Measurements from ENCODE around the gene GNG12. TPM values are rescaled to one million over a fixed set of nuclear protein-coding genes. Genes with fewer than 3 reads are reported as not detected.

GNG12 gene
- total and polyA plus RNA-seq, 2 donors (not counting 3 experiments of a cell fraction or from before 2014, with no cell fraction given): 107 to 152 TPM

DNA sequence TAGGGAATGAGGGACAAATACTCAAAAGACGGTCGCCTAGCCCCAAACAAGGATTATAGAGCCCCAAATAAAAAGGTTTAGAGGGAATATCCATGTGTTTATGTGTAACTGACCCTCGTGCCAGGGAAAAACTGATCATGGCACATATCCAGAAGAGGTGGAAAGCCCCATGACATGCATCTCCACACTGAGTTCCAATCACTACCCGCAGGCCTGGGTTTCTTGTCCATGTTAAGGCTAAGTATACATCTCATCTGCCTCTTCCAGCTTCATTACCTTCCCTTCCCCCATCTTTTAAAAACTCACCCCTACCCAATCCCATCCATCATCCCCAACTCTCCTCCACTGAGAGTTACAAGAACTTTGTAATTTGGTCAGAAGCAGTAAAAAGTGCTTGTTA lies 133.0 kb downstream of the GNG12 start:
- no peak overlapping the region for H3K4me2 ChIP-seq (ENCODE audit: insufficient read depth, low read length)
- H2AFZ ChIP-seq (ENCODE audit: low read depth, low read length): no peak overlapping the region
- H3K4me3 ChIP-seq (replicated peaks in 1 of 3; ENCODE audit: insufficient read depth in 1 of 3, low read depth in 1 of 3, low read length in 3 of 3): no peak overlapping the region
- peak overlapping the region; percentile 38 for H3K27ac ChIP-seq (ENCODE audit: insufficient read depth, low read depth, low read length)
- dilution Hi-C loops (cut with MboI; ENCODE audit: extremely low pct_ligation_motif_present, low sequenced_read_pairs): no loop called here
- ChIA-PET CTCF (interaction anchor here (1.1 to 2.1 kb wide), 9 partner anchors 9 to 646 kb away, joined by 3 to 12 read pairs (median 5); no protein-coding TSS in a partner anchor), POLR2A (no interaction called here)
- no peaks in the 10 kb centered on the region for H3K9me3 ChIP-seq (replicated peaks; ENCODE audit: control insufficient read depth, insufficient read depth, low read length)
- TF ChIP-seq JUN (IDR thresholded peaks at IDR 0.05; ENCODE audit: borderline replicate concordance, insufficient read depth, insufficient read length, low read depth): no peak
- no peak for TF ChIP-seq POLR2A (IDR thresholded peaks at IDR 0.05; ENCODE audit: low read depth, low read length)
- TF ChIP-seq EZH2 (IDR thresholded peaks at IDR 0.05; ENCODE audit: borderline replicate concordance, low read depth, low read length, severe bottlenecking): no peak
- no peak for TF ChIP-seq FOS (IDR thresholded peaks at IDR 0.05; ENCODE audit: borderline replicate concordance, insufficient read depth, low read length)
- no peak for TF ChIP-seq MYC (IDR thresholded peaks at IDR 0.05; ENCODE audit: low read depth, low read length)
- no peak for TF ChIP-seq GATA2 (IDR thresholded peaks at IDR 0.05; ENCODE audit: insufficient read depth, insufficient read length, low read depth, low read length)
- TF ChIP-seq POLR2AphosphoS5 (IDR thresholded peaks at IDR 0.05; ENCODE audit: insufficient read depth, low read depth, low read length): no peak
- TF ChIP-seq, protein P1, sequence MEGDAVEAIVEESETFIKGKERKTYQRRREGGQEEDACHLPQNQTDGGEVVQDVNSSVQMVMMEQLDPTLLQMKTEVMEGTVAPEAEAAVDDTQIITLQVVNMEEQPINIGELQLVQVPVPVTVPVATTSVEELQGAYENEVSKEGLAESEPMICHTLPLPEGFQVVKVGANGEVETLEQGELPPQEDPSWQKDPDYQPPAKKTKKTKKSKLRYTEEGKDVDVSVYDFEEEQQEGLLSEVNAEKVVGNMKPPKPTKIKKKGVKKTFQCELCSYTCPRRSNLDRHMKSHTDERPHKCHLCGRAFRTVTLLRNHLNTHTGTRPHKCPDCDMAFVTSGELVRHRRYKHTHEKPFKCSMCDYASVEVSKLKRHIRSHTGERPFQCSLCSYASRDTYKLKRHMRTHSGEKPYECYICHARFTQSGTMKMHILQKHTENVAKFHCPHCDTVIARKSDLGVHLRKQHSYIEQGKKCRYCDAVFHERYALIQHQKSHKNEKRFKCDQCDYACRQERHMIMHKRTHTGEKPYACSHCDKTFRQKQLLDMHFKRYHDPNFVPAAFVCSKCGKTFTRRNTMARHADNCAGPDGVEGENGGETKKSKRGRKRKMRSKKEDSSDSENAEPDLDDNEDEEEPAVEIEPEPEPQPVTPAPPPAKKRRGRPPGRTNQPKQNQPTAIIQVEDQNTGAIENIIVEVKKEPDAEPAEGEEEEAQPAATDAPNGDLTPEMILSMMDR (IDR thresholded peaks at IDR 0.05; ENCODE audit: extremely low read depth in 1 of 2, insufficient read depth in 1 of 2, low read depth in 1 of 2, low read length in 2 of 2): no peak
- TF ChIP-seq MAX (IDR thresholded peaks at IDR 0.05; ENCODE audit: insufficient read depth, insufficient read length): no peak
- H4K20me1 ChIP-seq (replicated peaks; ENCODE audit: control insufficient read depth, extremely low read depth, insufficient read depth, low read length): no peaks in the 10 kb centered on the region
- H3K9ac ChIP-seq (replicated peaks; ENCODE audit: extremely low read depth, insufficient read depth, low read length): no peak overlapping the region
- H3K36me3 ChIP-seq (ENCODE audit: control insufficient read depth in 2 of 2, extremely low read depth in 1 of 2, insufficient read depth in 2 of 2, low read length in 2 of 2): peaks cover 4 to 7% of the 10 kb centered on the region in 2 experiments
- intact Hi-C loops (cut with micrococcal nuclease): no loop called here
- H3K4me1 ChIP-seq (ENCODE audit: control insufficient read depth, extremely low read depth, insufficient read depth, low read length): peaks cover 6% of the 10 kb centered on the region
- H3K79me2 ChIP-seq (ENCODE audit: control insufficient read depth, insufficient read depth, low read length): no peaks in the 10 kb centered on the region
- no TSS peak for BruUV-seq (replicated peaks)
- no peaks in the 10 kb centered on the region for H3K27me3 ChIP-seq (ENCODE audit: control insufficient read depth in 2 of 2, insufficient read depth in 2 of 2, low read length in 2 of 2)
- no peak for DNase-seq (ENCODE audit: low read depth, low spot score)
- FAIRE-seq: no peak
- H3K9me1 ChIP-seq (replicated peaks; ENCODE audit: control insufficient read depth, extremely low read depth, insufficient read depth, low read length): no peaks in the 10 kb centered on the region
